A673 (cell line): ENCODE measurements around the gene PLD1. TPM values are rescaled to one million over a fixed set of nuclear protein-coding genes. Genes with fewer than 3 reads are reported as not detected.
"Not testable (repeated sequence)": the region's sequence is repeated elsewhere in the genome, so short reads cannot be mapped to it uniquely, and the experiment has no call there.

ENCODE experiments used
- BruUV-seq: library from RNA; stranded (reverse); fragments of 400-500 nt; replicated peaks from 2 replicates; lab custom pipeline; 2021; lab: Mats Ljungman, UMichigan
- CTCF ChIA-PET: fragments of 300-600 bp; sonication (Branson Sonifier 250); formaldehyde crosslinking; loops from one replicate; lab custom pipeline; 2022; ENCODE audit warnings: antibody characterized with exemption; lab: Charles Lee
- POLR2A ChIA-PET: fragments of 300-600 bp; sonication (Branson Sonifier 250); formaldehyde crosslinking; loops from one replicate; lab custom pipeline; 2022; ENCODE audit warnings: antibody characterized with exemption; ENCODE audit not compliant: low non-redundant PET; lab: Charles Lee
- DNase-seq: peaks from one replicate; pipeline ENCODE4 v3.0.0-alpha.2; 2015; ENCODE audit warnings: low spot score
- H3K27ac ChIP-seq: fragments of 200-600 bp; sonication (generic); 2 replicates; pipeline ENCODE4 v1.5.1; 2016; ENCODE audit warnings: mixed run types, low read depth, mild to moderate bottlenecking, mixed read lengths, antibody characterized with exemption, low read length; ENCODE audit not compliant: poor library complexity, severe bottlenecking
- H3K27me3 ChIP-seq: fragments of 200-600 bp; sonication (generic); replicated peaks from 2 replicates; pipeline ENCODE4 v1.6.1; 2017; ENCODE audit warnings: mixed run types, low read depth, mild to moderate bottlenecking, mixed read lengths, antibody characterized with exemption, low read length; ENCODE audit not compliant: insufficient read depth, poor library complexity
- H3K36me3 ChIP-seq: fragments of 200-600 bp; sonication (generic); 2 replicates; pipeline ENCODE4 v1.6.1; 2016; ENCODE audit warnings: mixed run types, mild to moderate bottlenecking, mixed read lengths, antibody characterized with exemption, low read length; ENCODE audit not compliant: insufficient read depth, poor library complexity, severe bottlenecking
- H3K4me1 ChIP-seq: fragments of 200-600 bp; sonication (generic); 2 replicates; pipeline ENCODE4 v1.6.1; 2017; ENCODE audit warnings: mixed run types, mild to moderate bottlenecking, mixed read lengths, antibody characterized with exemption, low read length; ENCODE audit not compliant: insufficient read depth, poor library complexity, severe bottlenecking
- H3K4me3 ChIP-seq: fragments of 200-600 bp; sonication (generic); 2 replicates; pipeline ENCODE4 v1.5.1; 2016; ENCODE audit warnings: low read depth, mixed run types, mild to moderate bottlenecking, mixed read lengths, low read length; ENCODE audit not compliant: poor library complexity, severe bottlenecking
- H3K9me3 ChIP-seq: fragments of 200-600 bp; sonication (generic); 2 replicates; pipeline ENCODE4 v1.6.1; 2016; ENCODE audit warnings: mixed run types, low read depth, mild to moderate bottlenecking, mixed read lengths, antibody characterized with exemption, low read length; ENCODE audit not compliant: poor library complexity, severe bottlenecking
- CTCF ChIP-seq: fragments of 300-800, 200-600 bp; sonication (generic); conservative IDR thresholded peaks from 2 replicates; pipeline ENCODE4 v1.5.1; 2017; ENCODE audit warnings: low read depth, mild to moderate bottlenecking, antibody characterized with exemption, low read length, moderate library complexity, mixed read lengths
- EZH2 ChIP-seq: fragments of 200-600 bp; sonication (generic); IDR thresholded peaks from 2 replicates; pipeline ENCODE4 v1.6.1; 2017; ENCODE audit warnings: borderline replicate concordance, low read depth, mild to moderate bottlenecking, mixed read lengths, antibody characterized with exemption, low read length; ENCODE audit not compliant: poor library complexity, severe bottlenecking
- intact Hi-C: fragments of 100-400 bp; cut with micrococcal nuclease; formaldehyde crosslinking; loops from one replicate; pipeline ENCODE4 v1.10.0; 2022; ENCODE audit not compliant: unreplicated experiment
- total RNA-seq: library from RNA; stranded (reverse); gene quantifications from 2 replicates; pipeline ENCODE4 v1.2.3, GENCODE V29; 2021

Gene PLD1
- total RNA-seq, 1 experiment from 2014 or later, result 3.2 TPM

- no peaks in the 10 kb centered on the region for H3K27me3 ChIP-seq
- POLR2A ChIA-PET, result no interaction called here
- TF ChIP-seq CTCF (no peak), EZH2 (no peak)
- no peaks in the 10 kb centered on the region for H3K9me3 ChIP-seq
- H3K27ac ChIP-seq, result no peak overlapping the region
- CTCF ChIA-PET, result no interaction called here
- no peaks in the 10 kb centered on the region for H3K4me1 ChIP-seq
- no TSS peak for BruUV-seq
- DNase-seq, result no peak
- no peaks in the 10 kb centered on the region for H3K36me3 ChIP-seq
- intact Hi-C loops, result no loop called here
- no peak overlapping the region for H3K4me3 ChIP-seq
These were observed 113.5 kb downstream of the PLD1 start for GRCh38 chr3:171696805-171697204.

- no peak overlapping the region for H3K27ac ChIP-seq
- H3K9me3 ChIP-seq, result no peaks in the 10 kb centered on the region
- no peaks in the 10 kb centered on the region for H3K27me3 ChIP-seq
- no TSS peak for BruUV-seq
- DNase-seq, result no peak
- POLR2A ChIA-PET, result no interaction called here
- intact Hi-C loops, result no loop called here
- H3K4me1 ChIP-seq, result no peaks in the 10 kb centered on the region
- no peak overlapping the region for H3K4me3 ChIP-seq
- TF ChIP-seq CTCF, result no peak
- TF ChIP-seq EZH2, result no peak
- CTCF ChIA-PET, result no interaction called here
- no peaks in the 10 kb centered on the region for H3K36me3 ChIP-seq
These were observed 114.9 kb downstream of the PLD1 start for GRCh38 chr3:171695426-171695825.

GRCh38 chr3:171694888-171695287, 115.4 kb downstream of the PLD1 start:
- no peak overlapping the region for H3K4me3 ChIP-seq
- POLR2A ChIA-PET, result no interaction called here
- DNase-seq, result no peak
- no peaks in the 10 kb centered on the region for H3K27me3 ChIP-seq
- no peak overlapping the region for H3K27ac ChIP-seq
- H3K4me1 ChIP-seq, result no peaks in the 10 kb centered on the region
- no peaks in the 10 kb centered on the region for H3K36me3 ChIP-seq
- BruUV-seq, result no TSS peak
- CTCF ChIA-PET, result no interaction called here
- intact Hi-C loops, result no loop called here
- no peaks in the 10 kb centered on the region for H3K9me3 ChIP-seq
- TF ChIP-seq EZH2, result no peak
- TF ChIP-seq CTCF, result no peak

GRCh38 chr3:171692551-171692950, 117.7 kb downstream of the PLD1 start:
- BruUV-seq, H3K9me3 ChIP-seq, H3K4me1 ChIP-seq, CTCF ChIA-PET, H3K27me3 ChIP-seq, H3K27ac ChIP-seq, DNase-seq, intact Hi-C loops, H3K36me3 ChIP-seq, POLR2A ChIA-PET, H3K4me3 ChIP-seq: not testable (repeated sequence)
